HL-60 (cell line): Measurements from ENCODE around the gene TMEM94.
A peak's percentile ranks its signal among the peaks of the same experiment; 100 is the strongest.
"Not testable (repeated sequence)": the region's sequence is repeated elsewhere in the genome, so short reads cannot be mapped to it uniquely, and the experiment has no call there.

Experiments used
- DNase-seq, 2 experiments: peaks; one replicate each; pipeline ENCODE4 v3.0.0-alpha.2; 2010 to 2020; ENCODE audit warnings: low read depth in 1 of 2, low spot score in 1 of 2
- H3K27ac ChIP-seq: fragments of 250-450 bp; sonication (Bioruptor Pico); replicated peaks from 2 replicates; pipeline ENCODE4 v1.5.1; 2020; ENCODE audit warnings: mild to moderate bottlenecking, moderate library complexity
- H3K27me3 ChIP-seq: fragments of 250-450 bp; sonication (Bioruptor Pico); 2 replicates; pipeline ENCODE4 v1.5.1; 2021; ENCODE audit warnings: mild to moderate bottlenecking, moderate library complexity; ENCODE audit not compliant: insufficient read depth, poor library complexity, severe bottlenecking
- H3K4me3 ChIP-seq: replicated peaks from 2 replicates; pipeline ENCODE4 v1.5.1; 2011; ENCODE audit warnings: mild to moderate bottlenecking, control low read depth, low read length; ENCODE audit not compliant: insufficient read depth
- GABPA ChIP-seq: IDR thresholded peaks from 2 replicates; pipeline ENCODE4 v1.6.1; 2012; ENCODE audit warnings: low read depth
- POLR2AphosphoS5 ChIP-seq: IDR thresholded peaks from 2 replicates; pipeline ENCODE4 v1.6.1; 2012; ENCODE audit warnings: low read depth
- SPI1 ChIP-seq: IDR thresholded peaks from 2 replicates; pipeline ENCODE4 v1.6.1; 2012; ENCODE audit warnings: low read depth, mild to moderate bottlenecking, borderline replicate concordance
- TF ChIP-seq, protein P1 (sequence below): IDR thresholded peaks from one replicate; pipeline ENCODE4 v1.5.1; 2011; ENCODE audit warnings: low read length, control low read depth, inconsistent platforms; ENCODE audit not compliant: insufficient read depth
- TF ChIP-seq, protein P2 (sequence below): IDR thresholded peaks from 2 replicates; pipeline ENCODE4 v1.6.1; 2012; ENCODE audit warnings: low read depth; ENCODE audit not compliant: insufficient replicate concordance

The TMEM94 gene

DNA sequence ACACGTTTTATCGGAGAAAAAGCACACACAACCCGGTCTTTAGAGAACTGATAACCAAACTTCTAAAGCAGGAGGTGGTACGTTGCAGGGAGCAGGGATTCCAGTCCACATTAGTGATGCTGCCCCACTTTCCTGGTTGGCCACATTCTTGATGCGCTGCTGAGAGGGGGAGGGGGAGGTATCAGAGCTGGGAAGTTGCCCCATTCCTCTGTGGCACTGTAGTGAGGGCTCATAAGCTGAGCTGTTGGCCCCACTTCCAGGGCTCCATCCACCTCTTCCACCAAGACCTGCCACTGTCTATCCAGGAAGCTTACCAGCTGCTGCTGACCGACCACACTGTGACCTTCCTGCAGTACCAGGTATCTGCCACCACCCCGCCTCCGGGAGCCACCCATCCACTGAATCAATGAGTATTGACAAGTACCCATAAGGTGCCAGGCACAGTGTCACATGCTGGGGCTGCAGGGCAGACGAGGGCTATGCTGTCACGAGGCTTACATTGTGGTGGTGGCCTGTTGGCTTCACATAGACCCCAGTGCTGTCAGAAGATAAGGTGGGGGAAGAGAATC is 60.9 kb downstream of the TMEM94 start:
- H3K4me3 ChIP-seq, result peak overlapping the region; percentile 88
- DNase-seq, result peak in 1 of 2 experiments; percentile 25
- no peak overlapping the region for H3K27ac ChIP-seq
- no peak for TF ChIP-seq POLR2AphosphoS5
- TF ChIP-seq, protein P1, sequence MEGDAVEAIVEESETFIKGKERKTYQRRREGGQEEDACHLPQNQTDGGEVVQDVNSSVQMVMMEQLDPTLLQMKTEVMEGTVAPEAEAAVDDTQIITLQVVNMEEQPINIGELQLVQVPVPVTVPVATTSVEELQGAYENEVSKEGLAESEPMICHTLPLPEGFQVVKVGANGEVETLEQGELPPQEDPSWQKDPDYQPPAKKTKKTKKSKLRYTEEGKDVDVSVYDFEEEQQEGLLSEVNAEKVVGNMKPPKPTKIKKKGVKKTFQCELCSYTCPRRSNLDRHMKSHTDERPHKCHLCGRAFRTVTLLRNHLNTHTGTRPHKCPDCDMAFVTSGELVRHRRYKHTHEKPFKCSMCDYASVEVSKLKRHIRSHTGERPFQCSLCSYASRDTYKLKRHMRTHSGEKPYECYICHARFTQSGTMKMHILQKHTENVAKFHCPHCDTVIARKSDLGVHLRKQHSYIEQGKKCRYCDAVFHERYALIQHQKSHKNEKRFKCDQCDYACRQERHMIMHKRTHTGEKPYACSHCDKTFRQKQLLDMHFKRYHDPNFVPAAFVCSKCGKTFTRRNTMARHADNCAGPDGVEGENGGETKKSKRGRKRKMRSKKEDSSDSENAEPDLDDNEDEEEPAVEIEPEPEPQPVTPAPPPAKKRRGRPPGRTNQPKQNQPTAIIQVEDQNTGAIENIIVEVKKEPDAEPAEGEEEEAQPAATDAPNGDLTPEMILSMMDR, result no peak
- TF ChIP-seq GABPA, result no peak
- TF ChIP-seq SPI1, result no peak
- TF ChIP-seq, protein P2, sequence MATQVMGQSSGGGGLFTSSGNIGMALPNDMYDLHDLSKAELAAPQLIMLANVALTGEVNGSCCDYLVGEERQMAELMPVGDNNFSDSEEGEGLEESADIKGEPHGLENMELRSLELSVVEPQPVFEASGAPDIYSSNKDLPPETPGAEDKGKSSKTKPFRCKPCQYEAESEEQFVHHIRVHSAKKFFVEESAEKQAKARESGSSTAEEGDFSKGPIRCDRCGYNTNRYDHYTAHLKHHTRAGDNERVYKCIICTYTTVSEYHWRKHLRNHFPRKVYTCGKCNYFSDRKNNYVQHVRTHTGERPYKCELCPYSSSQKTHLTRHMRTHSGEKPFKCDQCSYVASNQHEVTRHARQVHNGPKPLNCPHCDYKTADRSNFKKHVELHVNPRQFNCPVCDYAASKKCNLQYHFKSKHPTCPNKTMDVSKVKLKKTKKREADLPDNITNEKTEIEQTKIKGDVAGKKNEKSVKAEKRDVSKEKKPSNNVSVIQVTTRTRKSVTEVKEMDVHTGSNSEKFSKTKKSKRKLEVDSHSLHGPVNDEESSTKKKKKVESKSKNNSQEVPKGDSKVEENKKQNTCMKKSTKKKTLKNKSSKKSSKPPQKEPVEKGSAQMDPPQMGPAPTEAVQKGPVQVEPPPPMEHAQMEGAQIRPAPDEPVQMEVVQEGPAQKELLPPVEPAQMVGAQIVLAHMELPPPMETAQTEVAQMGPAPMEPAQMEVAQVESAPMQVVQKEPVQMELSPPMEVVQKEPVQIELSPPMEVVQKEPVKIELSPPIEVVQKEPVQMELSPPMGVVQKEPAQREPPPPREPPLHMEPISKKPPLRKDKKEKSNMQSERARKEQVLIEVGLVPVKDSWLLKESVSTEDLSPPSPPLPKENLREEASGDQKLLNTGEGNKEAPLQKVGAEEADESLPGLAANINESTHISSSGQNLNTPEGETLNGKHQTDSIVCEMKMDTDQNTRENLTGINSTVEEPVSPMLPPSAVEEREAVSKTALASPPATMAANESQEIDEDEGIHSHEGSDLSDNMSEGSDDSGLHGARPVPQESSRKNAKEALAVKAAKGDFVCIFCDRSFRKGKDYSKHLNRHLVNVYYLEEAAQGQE, result no peak
- H3K27me3 ChIP-seq, result peaks cover 12% of the 10 kb centered on the region

DNA sequence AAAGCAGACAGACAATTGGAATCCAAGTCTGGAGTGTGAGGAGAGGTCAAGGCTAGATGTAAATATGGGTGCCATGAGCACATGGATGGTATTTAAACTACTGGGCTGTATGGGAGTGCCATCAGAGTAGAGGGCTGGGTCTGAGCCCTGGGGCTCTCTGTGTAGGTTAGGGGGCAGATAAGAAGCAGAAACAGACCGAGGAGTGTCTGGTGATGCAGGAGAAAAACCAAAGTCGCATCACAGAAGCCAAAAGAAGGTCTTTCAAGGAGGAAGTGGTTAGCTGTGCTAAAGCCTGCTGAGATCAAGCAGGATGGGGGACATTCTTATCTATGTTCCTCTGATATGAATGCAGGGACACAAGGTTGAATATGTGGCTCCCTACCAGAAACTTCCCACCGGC is 61.8 kb downstream of the TMEM94 start:
- peak in 1 of 2 experiments; percentile 66 for DNase-seq
- peaks cover 12% of the 10 kb centered on the region for H3K27me3 ChIP-seq
- TF ChIP-seq GABPA (no peak), SPI1 (peak; percentile 82)
- H3K4me3 ChIP-seq, result no peak overlapping the region
- H3K27ac ChIP-seq, result no peak overlapping the region

DNA sequence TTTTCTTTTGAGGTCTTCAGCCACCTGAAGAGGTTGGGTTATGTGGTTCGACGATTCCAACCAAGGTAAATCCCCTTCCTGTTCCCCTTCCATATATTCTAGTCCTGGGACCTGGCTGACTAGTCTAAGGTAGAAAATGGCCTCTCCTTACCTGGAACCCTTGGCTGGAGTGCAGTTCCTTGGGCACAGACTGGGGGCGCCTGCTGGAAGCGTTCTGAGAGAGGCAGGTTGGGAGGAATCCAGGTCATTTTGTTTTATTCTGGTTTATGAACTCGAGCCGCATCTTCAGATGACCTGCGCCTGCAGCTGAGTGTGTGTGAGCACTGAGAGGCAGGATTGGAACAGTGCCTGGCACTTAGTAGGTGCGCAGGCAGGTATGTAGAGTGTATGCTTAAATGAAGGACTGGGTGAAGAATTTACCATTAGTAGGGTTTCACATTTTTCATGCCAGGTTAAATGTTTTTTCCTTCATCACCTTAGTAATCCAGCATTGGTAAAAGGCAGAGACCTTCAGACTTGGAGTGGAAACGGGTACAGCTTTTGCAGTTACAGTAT is 62.6 kb downstream of the TMEM94 start:
- no peak for DNase-seq
- Histone ChIP-seq H3K4me3 (no peak overlapping the region), H3K27me3 (peaks cover 12% of the 10 kb centered on the region), H3K27ac (no peak overlapping the region)
- TF ChIP-seq, protein P1, result no peak
- TF ChIP-seq SPI1 (no peak), GABPA (no peak), POLR2AphosphoS5 (no peak)
- TF ChIP-seq, protein P2, result no peak

DNA sequence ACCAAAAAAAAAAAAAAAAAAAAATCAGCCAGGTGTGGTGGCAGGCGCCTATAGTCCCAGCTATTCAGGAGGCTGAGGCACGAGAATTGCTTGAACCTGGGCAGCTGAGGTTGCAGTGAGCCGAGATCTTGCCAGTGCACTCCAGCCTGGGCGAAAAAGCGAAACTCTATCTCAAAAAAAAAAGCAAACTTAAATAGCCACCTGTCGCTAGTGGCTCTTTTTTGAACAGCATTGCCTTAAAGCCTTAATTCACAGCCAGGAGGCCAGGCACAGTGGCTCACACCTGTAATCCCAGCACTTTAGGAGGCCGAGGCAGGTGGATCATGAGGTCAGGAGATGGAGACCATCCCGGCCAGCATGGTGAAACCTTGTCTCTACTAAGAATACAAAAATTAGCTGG is 64.0 kb downstream of the TMEM94 start:
- H3K27me3 ChIP-seq, DNase-seq, H3K4me3 ChIP-seq, H3K27ac ChIP-seq: not testable (repeated sequence)

DNA sequence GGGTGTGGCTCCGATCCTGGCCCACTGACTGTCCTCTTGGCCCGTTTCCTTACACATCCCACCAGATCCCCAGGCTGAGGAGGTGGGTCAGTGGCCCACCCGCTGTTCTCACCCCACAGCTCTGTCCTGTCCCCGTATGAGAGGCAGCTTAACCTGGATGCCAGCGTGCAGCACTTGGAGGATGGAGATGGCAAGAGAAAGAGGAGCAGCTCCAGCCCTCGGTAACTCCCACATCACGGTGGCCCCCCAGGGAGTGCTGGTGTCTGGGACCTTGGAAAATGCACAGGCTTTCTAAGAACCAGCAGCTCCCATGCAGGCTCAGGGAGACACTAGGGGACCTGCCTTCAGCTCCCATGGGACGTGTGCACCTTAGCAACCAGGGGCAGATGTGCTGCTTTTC is 64.9 kb downstream of the TMEM94 start:
- Histone ChIP-seq H3K4me3 (no peak overlapping the region), H3K27ac (no peak overlapping the region), H3K27me3 (no peaks in the 10 kb centered on the region)
- no peak for TF ChIP-seq POLR2AphosphoS5
- TF ChIP-seq, protein P1, result no peak
- TF ChIP-seq, protein P2, result no peak
- no peak for TF ChIP-seq SPI1
- no peak for TF ChIP-seq GABPA
- no peak for DNase-seq
